Thyroid gland (tissue), 4 donors: ENCODE results near the gene MATN1. TPM values are rescaled to one million over a fixed set of nuclear protein-coding genes. Genes with fewer than 3 reads are reported as not detected.

Experiments used
- DNase-seq, 2 donors: peaks; one replicate each; pipeline ENCODE4 v3.0.0-alpha.2; 2019
- H3K27ac ChIP-seq, 3 donors: fragments of 200-600 bp; sonication (generic); 1 replicate in 2 of 3; 2 replicates in 1 of 3; pipeline ENCODE4 v1.5.1; 2016 to 2019; ENCODE audit warnings: mild to moderate bottlenecking in 1 of 3, moderate library complexity in 1 of 3
- H3K27me3 ChIP-seq: fragments of 200-600 bp; sonication (generic); one replicate; pipeline ENCODE4 v1.5.1; 2019
- H3K36me3 ChIP-seq, 2 donors: fragments of 200-600 bp; sonication (generic); one replicate each; pipeline ENCODE4 v1.5.1; 2016 to 2019
- H3K4me1 ChIP-seq, 2 donors: fragments of 200-600 bp; sonication (generic); one replicate each; pipeline ENCODE4 v1.5.1; 2017 to 2019
- H3K4me3 ChIP-seq, 3 donors: fragments of 200-600 bp; sonication (generic); replicated peaks in 1 of 3; 1 replicate in 2 of 3; 2 replicates in 1 of 3; pipeline ENCODE4 v1.5.1; 2016; ENCODE audit warnings: mild to moderate bottlenecking in 1 of 3
- H3K9me3 ChIP-seq: fragments of 200-600 bp; sonication (generic); one replicate; pipeline ENCODE4 v1.5.1; 2017
- CTCF ChIP-seq, 6 experiments: fragments of 200-600 bp in 3 of 6; fragments of 450-650 bp in 3 of 6; sonication (generic) in 3 of 6; IDR thresholded peaks; one replicate each; pipeline ENCODE4 v1.5.1; 2016 to 2019; ENCODE audit warnings: antibody characterized with exemption in 6 of 6, mild to moderate bottlenecking in 2 of 6, inconsistent platforms in 1 of 6, moderate library complexity in 1 of 6
- POLR2A ChIP-seq, 2 donors: fragments of 450-650 bp; IDR thresholded peaks; one replicate each; pipeline ENCODE4 v1.6.1; 2017; ENCODE audit warnings: antibody characterized with exemption in 2 of 2, mild to moderate bottlenecking in 2 of 2, moderate library complexity in 1 of 2
- WGBS, 2 donors: methylation state at CpG; one replicate each; pipeline ENCODE4 v1.1.5; 2017; 5-methylcytosine and 5-hydroxymethylcytosine counted together
- intact Hi-C: fragments of 100-400 bp; cut with DNase I; formaldehyde crosslinking; loops from one replicate; pipeline ENCODE4 v1.15.1; 2023
- total RNA-seq, 4 donors: library from RNA; depleted of rRNA; stranded (reverse); fragments of >200 nt; gene quantifications; one replicate each; pipeline ENCODE4 v1.2.3, GENCODE V29; 2016

The MATN1 gene
- total RNA-seq, 4 donors from 2014 or later, result 0.45 to 3.0 TPM; not detected in 2

- no peaks in the 10 kb centered on the region for H3K27me3 ChIP-seq
- no peak for DNase-seq
- no peak overlapping the region for H3K27ac ChIP-seq
- intact Hi-C loops, result loop anchor here (5.0 kb wide), 1 partner anchor 33 kb away; no protein-coding TSS in a partner anchor
- H3K4me3 ChIP-seq, result no peak overlapping the region
- WGBS, 2 donors, result 92 to 96% methylated on average over 8 to 10 of the region's 10 CpGs
- TF ChIP-seq POLR2A (IDR thresholded peaks at IDR 0.05), result no peak
- TF ChIP-seq CTCF (IDR thresholded peaks at IDR 0.05), result no peak
- peaks cover 19 to 21% of the 10 kb centered on the region in 2 donors for H3K4me1 ChIP-seq
- H3K36me3 ChIP-seq, result no peaks in the 10 kb centered on the region
- no peaks in the 10 kb centered on the region for H3K9me3 ChIP-seq
Measured at GRCh38 chr1:30738715-30739559, 15.6 kb upstream of the MATN1 start.

DNA sequence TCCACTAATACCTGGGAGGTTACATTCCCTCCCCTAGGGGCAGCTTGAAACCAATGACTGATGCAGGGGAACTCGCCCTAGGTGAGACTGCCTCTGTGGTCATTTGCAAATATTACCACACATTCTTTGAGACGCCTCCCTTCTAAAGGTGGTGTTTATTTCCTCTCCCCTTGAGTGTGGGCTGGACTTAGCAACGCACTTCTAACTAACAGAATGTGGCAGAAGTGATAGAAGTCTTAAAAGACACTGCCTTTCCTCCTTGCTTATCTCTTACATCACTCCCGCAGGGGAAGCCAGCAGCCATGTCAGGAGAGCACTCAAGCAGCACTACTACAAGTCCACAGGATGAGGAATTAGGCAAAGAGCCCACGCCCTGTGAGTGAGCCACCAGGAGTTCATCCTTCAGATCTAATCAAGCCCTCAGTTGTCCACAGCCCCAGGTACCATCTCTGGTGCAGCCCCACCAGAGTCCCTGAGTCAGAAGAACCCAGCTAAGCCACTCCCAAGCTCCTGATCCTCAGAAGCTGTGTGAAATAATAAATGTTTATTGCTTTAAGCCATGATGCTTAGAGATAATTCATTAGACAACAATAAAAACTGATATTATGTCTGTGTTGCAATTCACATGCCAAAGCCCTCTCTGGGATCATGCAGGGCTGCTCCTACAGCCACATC, 14.8 kb upstream of the MATN1 start:
- Histone ChIP-seq H3K9me3 (no peaks in the 10 kb centered on the region), H3K4me1 (peaks cover 22 to 25% of the 10 kb centered on the region in 2 donors), H3K4me3 (no peak overlapping the region), H3K36me3 (no peaks in the 10 kb centered on the region), H3K27ac (no peak overlapping the region), H3K27me3 (no peaks in the 10 kb centered on the region)
- DNase-seq, result no peak
- 85 to 88% methylated on average over 5 of the region's 5 CpGs for WGBS, 2 donors
- TF ChIP-seq POLR2A (IDR thresholded peaks at IDR 0.05) (no peak), CTCF (IDR thresholded peaks at IDR 0.05) (no peak)
- intact Hi-C loops, result loop anchor here (5.0 kb wide), 1 partner anchor 34 kb away; no protein-coding TSS in a partner anchor

- no peaks in the 10 kb centered on the region for H3K27me3 ChIP-seq
- H3K4me1 ChIP-seq, result peaks cover 22 to 25% of the 10 kb centered on the region in 2 donors
- no peak for TF ChIP-seq POLR2A (IDR thresholded peaks at IDR 0.05)
- TF ChIP-seq CTCF (IDR thresholded peaks at IDR 0.05), result no peak
- no peaks in the 10 kb centered on the region for H3K36me3 ChIP-seq
- no peaks in the 10 kb centered on the region for H3K9me3 ChIP-seq
- no peak overlapping the region for H3K27ac ChIP-seq
- intact Hi-C loops, result loop anchor here (5.0 kb wide), 1 partner anchor 35 kb away; no protein-coding TSS in a partner anchor
- no peak overlapping the region for H3K4me3 ChIP-seq
- DNase-seq, result no peak
- WGBS, 2 donors, result 93 to 98% methylated on average over 14 of the region's 14 CpGs
Measured at GRCh38 chr1:30737357-30738039, 14.1 kb upstream of the MATN1 start.

- no peaks in the 10 kb centered on the region for H3K27me3 ChIP-seq
- H3K4me3 ChIP-seq, result no peak overlapping the region
- no peak for TF ChIP-seq POLR2A (IDR thresholded peaks at IDR 0.05)
- no peak for TF ChIP-seq CTCF (IDR thresholded peaks at IDR 0.05)
- no peaks in the 10 kb centered on the region for H3K9me3 ChIP-seq
- intact Hi-C loops, result loop anchor here (5.0 kb wide), 1 partner anchor 36 kb away; no protein-coding TSS in a partner anchor
- peak overlapping the region in 2 of 3 donors; percentile 34 to 41 for H3K27ac ChIP-seq
- WGBS, 2 donors, result 90 to 92% methylated on average over 6 of the region's 6 CpGs
- no peak for DNase-seq
- no peaks in the 10 kb centered on the region for H3K36me3 ChIP-seq
- H3K4me1 ChIP-seq, result peaks cover 22 to 25% of the 10 kb centered on the region in 2 donors
Measured at GRCh38 chr1:30735668-30736498, 12.5 kb upstream of the MATN1 start.
